ENCODE data around the gene PFKM.

The PFKM gene

GRCh38 chr12:48189331-48190125, 70.4 kb downstream of the PFKM start:
- DNase-seq = peak; percentile 81

- DNase-seq = no peak
Measured at GRCh38 chr12:48191096-48191495, 71.9 kb downstream of the PFKM start.

GRCh38 chr12:48192861-48193260, 73.7 kb downstream of the PFKM start:
- DNase-seq = no peak

- no peak for DNase-seq
Measured at GRCh38 chr12:48193623-48194022, 74.5 kb downstream of the PFKM start.

GRCh38 chr12:48194799-48195201, 75.6 kb downstream of the PFKM start:
- DNase-seq = no peak

Data from CD4-positive, alpha-beta T cell treated with Interleukin-21 for 1 hour (primary cell).